A673 (cell line): ENCODE measurements around the gene PKIB.

Source experiments
- EZH2 ChIP-seq: fragments of 200-600 bp; sonication (generic); IDR thresholded peaks from 2 replicates; pipeline ENCODE4 v1.6.1; 2017; ENCODE audit warnings: borderline replicate concordance, low read depth, mild to moderate bottlenecking, mixed read lengths, antibody characterized with exemption, low read length; ENCODE audit not compliant: poor library complexity, severe bottlenecking
- TF ChIP-seq, protein P1 (sequence below): fragments of 300-800, 200-600 bp; sonication (generic); conservative IDR thresholded peaks from 2 replicates; pipeline ENCODE4 v1.5.1; 2017; ENCODE audit warnings: low read depth, mild to moderate bottlenecking, antibody characterized with exemption, low read length, moderate library complexity, mixed read lengths

DNA sequence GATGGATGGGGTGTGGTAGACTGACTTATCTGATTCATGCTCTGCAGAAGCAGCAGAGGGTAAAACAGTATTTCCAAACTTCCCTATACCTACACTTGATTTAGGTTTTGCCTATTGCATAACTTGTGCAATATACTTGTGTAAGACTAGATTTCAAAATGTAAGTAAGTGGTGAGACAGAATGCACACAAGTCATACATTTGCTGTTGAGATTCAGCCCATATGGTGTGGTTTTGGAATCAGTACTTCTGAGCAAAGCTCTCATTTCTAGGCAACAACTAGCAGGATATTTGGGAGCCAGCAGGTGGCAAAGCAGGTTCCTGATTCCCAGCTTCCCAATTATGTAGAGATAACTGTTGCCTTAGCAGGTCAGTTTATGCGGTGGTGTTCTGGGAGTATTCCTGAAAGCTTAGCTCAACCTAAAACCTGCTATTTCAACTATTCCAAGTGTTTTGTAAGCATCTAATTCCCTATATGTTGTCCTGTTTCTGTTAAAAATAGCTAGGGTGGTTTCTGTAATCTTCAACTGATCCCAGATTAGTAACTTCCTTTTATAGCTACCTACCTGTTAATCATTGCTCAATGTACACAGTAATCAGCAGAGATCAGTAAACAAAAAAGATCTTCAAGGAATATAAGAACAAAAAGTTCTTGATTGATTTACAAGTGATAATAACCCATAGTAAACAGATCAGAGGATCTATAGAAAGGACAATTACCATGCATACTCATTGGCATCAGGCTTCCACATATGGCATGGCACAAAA lies 160.8 kb downstream of the PKIB start:
- TF ChIP-seq, protein P1, sequence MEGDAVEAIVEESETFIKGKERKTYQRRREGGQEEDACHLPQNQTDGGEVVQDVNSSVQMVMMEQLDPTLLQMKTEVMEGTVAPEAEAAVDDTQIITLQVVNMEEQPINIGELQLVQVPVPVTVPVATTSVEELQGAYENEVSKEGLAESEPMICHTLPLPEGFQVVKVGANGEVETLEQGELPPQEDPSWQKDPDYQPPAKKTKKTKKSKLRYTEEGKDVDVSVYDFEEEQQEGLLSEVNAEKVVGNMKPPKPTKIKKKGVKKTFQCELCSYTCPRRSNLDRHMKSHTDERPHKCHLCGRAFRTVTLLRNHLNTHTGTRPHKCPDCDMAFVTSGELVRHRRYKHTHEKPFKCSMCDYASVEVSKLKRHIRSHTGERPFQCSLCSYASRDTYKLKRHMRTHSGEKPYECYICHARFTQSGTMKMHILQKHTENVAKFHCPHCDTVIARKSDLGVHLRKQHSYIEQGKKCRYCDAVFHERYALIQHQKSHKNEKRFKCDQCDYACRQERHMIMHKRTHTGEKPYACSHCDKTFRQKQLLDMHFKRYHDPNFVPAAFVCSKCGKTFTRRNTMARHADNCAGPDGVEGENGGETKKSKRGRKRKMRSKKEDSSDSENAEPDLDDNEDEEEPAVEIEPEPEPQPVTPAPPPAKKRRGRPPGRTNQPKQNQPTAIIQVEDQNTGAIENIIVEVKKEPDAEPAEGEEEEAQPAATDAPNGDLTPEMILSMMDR: no peak
- no peak for TF ChIP-seq EZH2
